GM23338 (cell line): ENCODE data around the gene NEU4. TPM values are rescaled to one million over a fixed set of nuclear protein-coding genes. Genes with fewer than 3 reads are reported as not detected.

ENCODE experiments used
- ATAC-seq: fragments of 200-7000 bp; cut with Tn5 transposase; 3 replicates; pipeline ENCODE4 v1.9.1; 2020
- DNase-seq: peaks from one replicate; pipeline ENCODE4 v3.0.0-alpha.2; 2015; ENCODE audit warnings: low spot score
- H2AFZ ChIP-seq: fragments of 200-600 bp; sonication (generic); 2 replicates; pipeline ENCODE4 v1.8.0; 2016; ENCODE audit warnings: antibody characterized with exemption, mild to moderate bottlenecking, moderate library complexity
- H3F3A ChIP-seq: fragments of 200-600 bp; sonication (generic); replicated peaks from 2 replicates; pipeline ENCODE4 v1.8.0; 2017; ENCODE audit warnings: antibody characterized with exemption, mixed run types, low read depth
- H3K27ac ChIP-seq: fragments of 200-600 bp; sonication (generic); 2 replicates; pipeline ENCODE4 v1.6.1; 2016; ENCODE audit warnings: low read depth
- H3K27me3 ChIP-seq: fragments of 200-600 bp; sonication (generic); 2 replicates; pipeline ENCODE4 v1.8.0; 2016; ENCODE audit warnings: mild to moderate bottlenecking, mixed run types, moderate library complexity; ENCODE audit not compliant: insufficient read depth
- H3K36me3 ChIP-seq: fragments of 200-600 bp; sonication (generic); 2 replicates; pipeline ENCODE4 v1.8.0; 2016; ENCODE audit warnings: mild to moderate bottlenecking; ENCODE audit not compliant: insufficient read depth
- H3K4me1 ChIP-seq: fragments of 200-600 bp; sonication (generic); 2 replicates; pipeline ENCODE4 v1.8.0; 2016; ENCODE audit warnings: mild to moderate bottlenecking, moderate library complexity; ENCODE audit not compliant: insufficient read depth
- H3K4me2 ChIP-seq: fragments of 200-600 bp; sonication (generic); 2 replicates; pipeline ENCODE4 v1.7.1; 2017; ENCODE audit warnings: mixed run types
- H3K4me3 ChIP-seq: fragments of 200-600 bp; sonication (generic); 2 replicates; pipeline ENCODE4 v1.6.1; 2016; ENCODE audit warnings: mixed run types
- H3K79me2 ChIP-seq: fragments of 200-600 bp; sonication (generic); replicated peaks from 2 replicates; pipeline ENCODE4 v1.8.0; 2017; ENCODE audit warnings: mild to moderate bottlenecking; ENCODE audit not compliant: insufficient read depth
- H3K9me2 ChIP-seq: fragments of 200-600 bp; sonication (generic); 2 replicates; pipeline ENCODE4 v1.8.0; 2017; ENCODE audit not compliant: insufficient read depth
- H4K20me1 ChIP-seq: fragments of 200-600 bp; sonication (generic); replicated peaks from 2 replicates; pipeline ENCODE4 v1.8.0; 2017; ENCODE audit warnings: mild to moderate bottlenecking; ENCODE audit not compliant: insufficient read depth
- H3K27ac Mint-ChIP-seq: 2 replicates; pipeline ENCODE4 v1.8.0; 2020; ENCODE audit warnings: inconsistent platforms, mild to moderate bottlenecking, moderate library complexity, mixed read lengths
- H3K27me3 Mint-ChIP-seq: 3 replicates; pipeline ENCODE4 v1.8.0; 2022; ENCODE audit warnings: low read depth, mild to moderate bottlenecking, moderate library complexity, mixed read lengths, inconsistent platforms; ENCODE audit not compliant: insufficient read depth, poor library complexity
- H3K36me3 Mint-ChIP-seq: 3 replicates; pipeline ENCODE4 v1.8.0; 2021; ENCODE audit warnings: low read depth, mild to moderate bottlenecking, inconsistent platforms, moderate library complexity, mixed read lengths
- H3K4me1 Mint-ChIP-seq: 3 replicates; pipeline ENCODE4 v1.8.0; 2020; ENCODE audit warnings: mild to moderate bottlenecking, inconsistent platforms, mixed read lengths
- H3K4me3 Mint-ChIP-seq: 3 replicates; pipeline ENCODE4 v1.8.0; 2021; ENCODE audit warnings: moderate library complexity, mild to moderate bottlenecking, inconsistent platforms, mixed read lengths
- H3K9me3 Mint-ChIP-seq: 3 replicates; pipeline ENCODE4 v1.8.0; 2020; ENCODE audit warnings: moderate library complexity, mild to moderate bottlenecking, inconsistent platforms, mixed read lengths
- CREB1 ChIP-seq: fragments of 250-450 bp; sonication (Bioruptor Pico); IDR thresholded peaks from 2 replicates; pipeline ENCODE4 v1.5.0; 2020; ENCODE audit warnings: low read depth, mild to moderate bottlenecking, moderate library complexity
- CTCF ChIP-seq, 2 experiments: fragments of 200-600 bp in 1 of 2; sonication (generic) in 1 of 2; conservative IDR thresholded peaks; 2 replicates each; pipeline versions ENCODE4 v1.5.1 to v1.6.1; 2016 to 2017; ENCODE audit warnings: antibody characterized with exemption in 2 of 2, low read depth in 2 of 2, mild to moderate bottlenecking in 2 of 2, moderate library complexity in 1 of 2
- ETS1 ChIP-seq: IDR thresholded peaks from 2 replicates; pipeline ENCODE4 v1.6.1; 2016; ENCODE audit warnings: antibody characterized with exemption
- EZH2 ChIP-seq: fragments of 200-600 bp; sonication (generic); IDR thresholded peaks from one replicate; pipeline ENCODE4 v1.8.0; 2017; ENCODE audit warnings: antibody characterized with exemption, mild to moderate bottlenecking, low read depth; ENCODE audit not compliant: unreplicated experiment
- JUNB ChIP-seq: IDR thresholded peaks from one replicate; pipeline ENCODE4 v1.6.1; 2016; ENCODE audit warnings: antibody characterized with exemption; ENCODE audit not compliant: unreplicated experiment
- NANOG ChIP-seq: IDR thresholded peaks from 2 replicates; pipeline ENCODE4 v1.6.1; 2016; ENCODE audit warnings: antibody characterized with exemption, borderline replicate concordance
- POLR2AphosphoS5 ChIP-seq: IDR thresholded peaks from 2 replicates; pipeline ENCODE4 v1.6.1; 2016; ENCODE audit warnings: antibody characterized with exemption, low read depth
- REST ChIP-seq: IDR thresholded peaks from one replicate; pipeline ENCODE4 v1.6.1; 2018; ENCODE audit warnings: antibody characterized with exemption; ENCODE audit not compliant: unreplicated experiment
- STAT1 ChIP-seq: IDR thresholded peaks from one replicate; pipeline ENCODE4 v1.6.1; 2016; ENCODE audit warnings: antibody characterized with exemption; ENCODE audit not compliant: unreplicated experiment
- ZNF114 ChIP-seq: fragments of 250-450 bp; sonication (Bioruptor Pico); IDR thresholded peaks from 2 replicates; pipeline ENCODE4 v1.5.0; 2020; ENCODE audit warnings: mild to moderate bottlenecking, moderate library complexity
- ZNF331 ChIP-seq: fragments of 250-450 bp; sonication (Bioruptor Pico); IDR thresholded peaks from 2 replicates; pipeline ENCODE4 v1.5.0; 2020; ENCODE audit warnings: low read depth, mild to moderate bottlenecking, moderate library complexity
- polyA plus RNA-seq: library from polyadenylated mRNA; unstranded; fragments of >200 nt; fragmentation: Nextera tagmentation; extraction: Ambion mirVana; gene quantifications from 2 replicates; pipeline ENCODE4 v1.2.1, GENCODE V29; 2016
- total RNA-seq: library from RNA; depleted of rRNA; stranded (reverse); fragments of >200 nt; shearing (Covaris generic); gene quantifications from 2 replicates; pipeline ENCODE4 v1.2.3, GENCODE V29; 2014

NEU4 gene
- total and polyA plus RNA-seq, 2 experiments from 2014 or later: 0.29 to 1.2 TPM

- TF ChIP-seq REST (no peak), POLR2AphosphoS5 (no peak), ZNF114 (no peak), STAT1 (no peak), NANOG (no peak), CTCF (conservative IDR thresholded peaks at IDR 0.05; ENCODE audit: low read depth in 2 of 2) (no peak), EZH2 (no peak)
These were observed 46.0 kb upstream of the NEU4 start (continued) for GRCh38 chr2:241762933-241763369.

- Histone ChIP-seq H4K20me1 (no peaks in the 10 kb centered on the region), H3K27me3 (no peaks in the 10 kb centered on the region), H3K9me2 (no peaks in the 10 kb centered on the region), H3K36me3 (no peaks in the 10 kb centered on the region), H3K4me3 (no peak overlapping the region), H2AFZ (no peak overlapping the region), H3F3A (peaks cover 8% of the 10 kb centered on the region; the same call in 1 of the 2 replicates), H3K79me2 (no peaks in the 10 kb centered on the region), H3K4me1 (no peaks in the 10 kb centered on the region), H3K4me2 (no peak overlapping the region), H3K27ac (no peak overlapping the region)
- DNase-seq (no peak), ATAC-seq (no peak)
- Mint-ChIP-seq H3K27me3 (peaks cover 10% of the 10 kb centered on the region), H3K4me3 (no peak overlapping the region), H3K9me3 (peaks cover 23% of the 10 kb centered on the region), H3K27ac (no peak overlapping the region), H3K36me3 (peaks cover 24% of the 10 kb centered on the region), H3K4me1 (peaks cover 6% of the 10 kb centered on the region; the same call in 2 of the 3 replicates)
- TF ChIP-seq CTCF (conservative IDR thresholded peaks at IDR 0.05; ENCODE audit: low read depth in 2 of 2): no peak
- no peak for TF ChIP-seq ZNF331
- TF ChIP-seq ETS1: no peak
- no peak for TF ChIP-seq POLR2AphosphoS5
- TF ChIP-seq CREB1 (CRISPR knock-in tag): no peak
- TF ChIP-seq REST: no peak
- TF ChIP-seq JUNB: no peak
These were observed 45.3 kb upstream of the NEU4 start for GRCh38 chr2:241763551-241764274.
